Nephron (organoid): ENCODE measurements around the gene SLC16A11.

ENCODE experiments used
- H3K27ac Mint-ChIP-seq, 3 experiments: 2 replicates each; pipeline ENCODE4 v1.8.0; 2020; ENCODE audit warnings: mixed read lengths in 3 of 3, mild to moderate bottlenecking in 2 of 3, moderate library complexity in 1 of 3
- H3K27me3 Mint-ChIP-seq: 2 replicates; pipeline ENCODE4 v1.8.0; 2021; ENCODE audit warnings: low read depth, mild to moderate bottlenecking, moderate library complexity, mixed read lengths
- H3K36me3 Mint-ChIP-seq: 2 replicates; pipeline ENCODE4 v1.8.0; 2020; ENCODE audit warnings: low read depth, mixed read lengths
- H3K4me1 Mint-ChIP-seq: 2 replicates; pipeline ENCODE4 v1.8.0; 2020; ENCODE audit warnings: mixed read lengths
- H3K4me3 Mint-ChIP-seq, 3 experiments: 2 replicates each; pipeline ENCODE4 v1.8.0; 2020; ENCODE audit warnings: mild to moderate bottlenecking in 3 of 3, mixed read lengths in 3 of 3, moderate library complexity in 2 of 3
- H3K9me3 Mint-ChIP-seq: 2 replicates; pipeline ENCODE4 v1.8.0; 2020; ENCODE audit warnings: mixed read lengths
- CTCF ChIP-seq, 3 experiments: fragments of 200-600 bp; sonication (generic); IDR thresholded peaks; one replicate each; pipeline ENCODE4 v1.5.0; 2021; ENCODE audit warnings: antibody characterized with exemption in 3 of 3; ENCODE audit not compliant: unreplicated experiment in 3 of 3

SLC16A11 gene

DNA sequence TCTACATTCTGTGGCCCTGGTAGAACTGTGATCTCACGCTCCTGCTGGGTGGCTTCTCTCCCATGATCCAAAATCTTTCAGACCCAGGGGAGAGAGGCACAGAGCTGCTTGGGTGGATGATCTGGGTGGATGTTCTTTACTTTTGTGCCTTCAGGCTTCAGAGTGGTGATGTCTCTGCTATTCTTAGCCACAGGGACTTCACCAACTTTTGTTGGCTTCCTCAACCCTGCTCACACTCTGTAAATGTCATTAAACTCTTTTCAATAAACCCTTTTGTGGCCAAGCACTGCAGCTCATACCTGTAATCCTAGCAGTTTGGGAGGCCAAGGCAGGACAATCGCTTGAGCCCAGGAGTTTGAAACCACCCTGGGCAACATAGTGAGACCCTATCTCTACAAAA lies 28.5 kb upstream of the SLC16A11 start:
- H3K9me3 Mint-ChIP-seq: peaks cover 12% of the 10 kb centered on the region
- H3K4me1 Mint-ChIP-seq: no peaks in the 10 kb centered on the region
- no peak overlapping the region for H3K27ac Mint-ChIP-seq
- H3K36me3 Mint-ChIP-seq: no peaks in the 10 kb centered on the region
- H3K27me3 Mint-ChIP-seq: peaks cover 19% of the 10 kb centered on the region
- H3K4me3 Mint-ChIP-seq: no peak overlapping the region
- TF ChIP-seq CTCF (IDR thresholded peaks at IDR 0.05; ENCODE audit: unreplicated experiment in 3 of 3): no peak

- TF ChIP-seq CTCF (IDR thresholded peaks at IDR 0.05; ENCODE audit: unreplicated experiment in 3 of 3): no peak
- H3K36me3 Mint-ChIP-seq: no peaks in the 10 kb centered on the region
Measured at GRCh38 chr17:7070712-7071111, 26.8 kb upstream of the SLC16A11 start.

GRCh38 chr17:7068268-7068667 lies 24.4 kb upstream of the SLC16A11 start:
- H3K9me3 Mint-ChIP-seq: peaks cover 16% of the 10 kb centered on the region

More at GRCh38 chr17:7070712-7071111, 26.8 kb upstream of the SLC16A11 start:
- Mint-ChIP-seq H3K27me3 (peaks cover 21% of the 10 kb centered on the region), H3K27ac (no peak overlapping the region), H3K4me1 (no peaks in the 10 kb centered on the region), H3K9me3 (peaks cover 16% of the 10 kb centered on the region), H3K4me3 (no peak overlapping the region)

GRCh38 chr17:7067198-7067597 lies 23.3 kb upstream of the SLC16A11 start:
- peaks cover 16% of the 10 kb centered on the region for H3K9me3 Mint-ChIP-seq
- peaks cover 25% of the 10 kb centered on the region for H3K27me3 Mint-ChIP-seq
- H3K27ac Mint-ChIP-seq: no peak overlapping the region
- no peak overlapping the region for H3K4me3 Mint-ChIP-seq
- TF ChIP-seq CTCF (IDR thresholded peaks at IDR 0.05; ENCODE audit: unreplicated experiment in 3 of 3): no peak
- H3K4me1 Mint-ChIP-seq: peaks cover 5% of the 10 kb centered on the region
- H3K36me3 Mint-ChIP-seq: no peaks in the 10 kb centered on the region

More at GRCh38 chr17:7068268-7068667, 24.4 kb upstream of the SLC16A11 start:
- no peak overlapping the region for H3K4me3 Mint-ChIP-seq
- H3K4me1 Mint-ChIP-seq: peaks cover 5% of the 10 kb centered on the region
- no peaks in the 10 kb centered on the region for H3K36me3 Mint-ChIP-seq
- TF ChIP-seq CTCF (IDR thresholded peaks at IDR 0.05; ENCODE audit: unreplicated experiment in 3 of 3): no peak
- peaks cover 31% of the 10 kb centered on the region for H3K27me3 Mint-ChIP-seq
- no peak overlapping the region for H3K27ac Mint-ChIP-seq

DNA sequence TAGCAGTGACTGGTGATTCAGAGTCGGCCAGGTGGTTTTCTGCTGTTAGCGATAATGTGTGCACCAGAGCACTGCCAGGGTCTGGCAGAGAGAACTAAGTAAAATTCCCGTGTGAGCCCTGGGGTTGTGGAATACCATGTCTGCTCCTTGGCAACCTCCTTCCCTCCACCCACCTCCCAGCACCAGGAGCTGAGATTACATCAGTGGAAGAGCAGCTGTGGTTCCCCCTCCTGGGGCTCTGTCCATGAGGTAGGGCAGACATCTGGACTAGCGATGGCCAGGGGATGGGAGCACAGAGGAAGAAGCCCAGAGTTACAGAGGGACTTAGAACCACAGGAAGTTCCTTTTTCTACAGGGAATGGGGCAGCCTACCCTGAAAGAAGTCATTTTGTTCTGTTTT lies 20.4 kb upstream of the SLC16A11 start:
- peaks cover 26% of the 10 kb centered on the region for H3K27me3 Mint-ChIP-seq
- peaks cover 5% of the 10 kb centered on the region for H3K4me1 Mint-ChIP-seq
- no peak for TF ChIP-seq CTCF (IDR thresholded peaks at IDR 0.05; ENCODE audit: unreplicated experiment in 3 of 3)
- peaks cover 16% of the 10 kb centered on the region for H3K9me3 Mint-ChIP-seq
- no peak overlapping the region for H3K27ac Mint-ChIP-seq
- H3K36me3 Mint-ChIP-seq: no peaks in the 10 kb centered on the region
- H3K4me3 Mint-ChIP-seq: no peak overlapping the region

GRCh38 chr17:7063518-7064094 lies 19.7 kb upstream of the SLC16A11 start:
- Mint-ChIP-seq H3K27ac (no peak overlapping the region), H3K27me3 (peaks cover 26% of the 10 kb centered on the region), H3K9me3 (peaks cover 10% of the 10 kb centered on the region), H3K4me3 (no peak overlapping the region), H3K4me1 (peaks cover 5% of the 10 kb centered on the region), H3K36me3 (no peaks in the 10 kb centered on the region)
- no peak for TF ChIP-seq CTCF (IDR thresholded peaks at IDR 0.05; ENCODE audit: unreplicated experiment in 3 of 3)
